Measurements from ENCODE around the gene NEURL1. TPM values are rescaled to one million over a fixed set of nuclear protein-coding genes. Genes with fewer than 3 reads are reported as not detected.

Gene NEURL1
- total and polyA plus RNA-seq, 2 donors (not counting 1 experiment from before 2014, with no cell fraction given), result 0.30 to 0.57 TPM

- CTCF ChIA-PET, result interaction anchor here (0.8 to 1.2 kb wide), 2 partner anchors 15 to 73 kb away, joined by 3 to 6 read pairs; no protein-coding TSS in a partner anchor
Observed at GRCh38 chr10:103613616-103614015, 120.1 kb downstream of the NEURL1 start.

More at GRCh38 chr10:103613616-103614015, 120.1 kb downstream of the NEURL1 start:
- Histone ChIP-seq H4K20me1 (ENCODE audit: control insufficient read depth, insufficient read depth, low read length, poor library complexity, severe bottlenecking) (no peaks in the 10 kb centered on the region), H3K36me3 (replicated peaks in 1 of 2; ENCODE audit: control extremely low read depth in 1 of 2, control insufficient read depth in 1 of 2, extremely low read depth in 1 of 2, insufficient read depth in 2 of 2, low read length in 1 of 2) (peaks cover 2 to 9% of the 10 kb centered on the region in 2 experiments), H3K27me3 (replicated peaks in 1 of 4; ENCODE audit: control extremely low read depth in 1 of 4, control insufficient read depth in 3 of 4, insufficient read depth in 4 of 4, low read length in 3 of 4) (no peaks in the 10 kb centered on the region), H3K79me2 (ENCODE audit: control insufficient read depth, insufficient read depth, low read length) (no peaks in the 10 kb centered on the region), H3K27ac (ENCODE audit: low read length in 2 of 2) (no peak overlapping the region), H3K9ac (ENCODE audit: low read length) (no peak overlapping the region), H3K4me2 (replicated peaks; ENCODE audit: low read depth, low read length, poor library complexity, severe bottlenecking) (no peak overlapping the region), H3K4me1 (ENCODE audit: control insufficient read depth in 2 of 2, insufficient read depth in 2 of 2, low read length in 2 of 2) (no peaks in the 10 kb centered on the region), H3K9me3 (ENCODE audit: control extremely low read depth in 1 of 3, control insufficient read depth in 2 of 3, insufficient read depth in 1 of 3, low read length in 2 of 3) (no peaks in the 10 kb centered on the region), H3K4me3 (ENCODE audit: control extremely low read depth in 1 of 5, extremely low read depth in 1 of 5, insufficient read depth in 1 of 5, low read depth in 2 of 5, low read length in 4 of 5) (no peak overlapping the region), H2AFZ (ENCODE audit: insufficient read depth, low read depth, low read length, poor library complexity, severe bottlenecking) (no peak overlapping the region)
- Mint-ChIP-seq H3K4me1 (no peaks in the 10 kb centered on the region), H3K4me3 (no peak overlapping the region), H3K27me3 (no peaks in the 10 kb centered on the region), H3K9me3 (ENCODE audit: insufficient read depth) (no peaks in the 10 kb centered on the region), H3K27ac (no peak overlapping the region)
- POLR2A ChIA-PET, result no interaction called here
- TF ChIP-seq CTCF (IDR thresholded peaks at IDR 0.05) (no peak), EZH2 (IDR thresholded peaks at IDR 0.05; ENCODE audit: borderline replicate concordance, insufficient read depth, low read depth, low read length, poor library complexity, severe bottlenecking) (no peak)
- intact Hi-C loops (cut with micrococcal nuclease), result no loop called here
- no peak for ATAC-seq (ENCODE audit: low read depth)
- 86% methylated on average over 1 of the region's 2 CpGs for WGBS (ENCODE audit: insufficient coverage)
- DNase-seq, result no peak
